WTC11 (cell line): Measurements from ENCODE around the gene LYAR. TPM values are rescaled to one million over a fixed set of nuclear protein-coding genes. Genes with fewer than 3 reads are reported as not detected.

Experiments used
- ATAC-seq: fragments of 200-7000 bp; cut with Tn5 transposase; 2 replicates; pipeline ENCODE4 v1.10.0; 2021; ENCODE audit warnings: mild to moderate bottlenecking, moderate library complexity
- CTCF ChIA-PET: fragments of 300-600 bp; sonication (Branson Sonifier 250); formaldehyde crosslinking; loops from one replicate; lab custom pipeline; 2021; ENCODE audit warnings: antibody characterized with exemption; lab: Charles Lee
- POLR2A ChIA-PET: fragments of 350-600 bp; sonication (Branson Sonifier 250); formaldehyde crosslinking; loops from one replicate; lab custom pipeline; 2021; ENCODE audit warnings: antibody characterized with exemption; lab: Charles Lee
- DNase-seq: peaks from one replicate; pipeline ENCODE4 v3.0.0; 2021; ENCODE audit warnings: low spot score
- H3K27ac Mint-ChIP-seq: 2 replicates; pipeline ENCODE4 v1.8.0; 2021; ENCODE audit warnings: mixed read lengths
- H3K27me3 Mint-ChIP-seq: 2 replicates; pipeline ENCODE4 v1.8.0; 2021; ENCODE audit warnings: low read depth, mild to moderate bottlenecking, moderate library complexity, mixed read lengths
- H3K36me3 Mint-ChIP-seq: 2 replicates; pipeline ENCODE4 v1.8.0; 2021; ENCODE audit warnings: mixed read lengths
- H3K4me1 Mint-ChIP-seq: 2 replicates; pipeline ENCODE4 v1.8.0; 2022; ENCODE audit warnings: mixed read lengths
- H3K4me3 Mint-ChIP-seq: 2 replicates; pipeline ENCODE4 v1.8.0; 2021; ENCODE audit warnings: mild to moderate bottlenecking, moderate library complexity, mixed read lengths
- H3K9me3 Mint-ChIP-seq: 2 replicates; pipeline ENCODE4 v1.8.0; 2021; ENCODE audit warnings: mixed read lengths
- CREM ChIP-seq: sonication (generic); formaldehyde crosslinking; IDR thresholded peaks from 2 replicates; pipeline ENCODE4 v1.8.1; 2022; ENCODE audit warnings: mild to moderate bottlenecking, missing genetic modification reagents, moderate library complexity
- ELF4 ChIP-seq: sonication (generic); formaldehyde crosslinking; IDR thresholded peaks from 2 replicates; pipeline ENCODE4 v1.8.1; 2022; ENCODE audit warnings: low read depth, mild to moderate bottlenecking, moderate library complexity, missing genetic modification reagents
- EMX1 ChIP-seq: fragments of 250-450 bp; sonication (Bioruptor Pico); IDR thresholded peaks from 2 replicates; pipeline ENCODE4 v1.8.0; 2021; ENCODE audit warnings: mild to moderate bottlenecking
- ESRRA ChIP-seq: sonication (generic); formaldehyde crosslinking; IDR thresholded peaks from 2 replicates; pipeline ENCODE4 v1.8.1; 2022; ENCODE audit warnings: mild to moderate bottlenecking, missing genetic modification reagents, borderline replicate concordance
- ETV6 ChIP-seq: sonication (generic); formaldehyde crosslinking; IDR thresholded peaks from 2 replicates; pipeline ENCODE4 v1.8.1; 2022; ENCODE audit warnings: mild to moderate bottlenecking, missing genetic modification reagents
- FOXK1 ChIP-seq: sonication (generic); formaldehyde crosslinking; IDR thresholded peaks from 2 replicates; pipeline ENCODE4 v1.8.0; 2022; ENCODE audit warnings: mild to moderate bottlenecking, moderate library complexity, missing genetic modification reagents
- KAT7 ChIP-seq: sonication (generic); formaldehyde crosslinking; IDR thresholded peaks from 2 replicates; pipeline ENCODE4 v1.8.1; 2023; ENCODE audit warnings: missing genetic modification reagents, mild to moderate bottlenecking, borderline replicate concordance
- MYBL2 ChIP-seq: sonication (generic); formaldehyde crosslinking; IDR thresholded peaks from 2 replicates; pipeline ENCODE4 v1.8.1; 2023; ENCODE audit warnings: mild to moderate bottlenecking, moderate library complexity, missing genetic modification reagents
- NR3C1 ChIP-seq: sonication (generic); formaldehyde crosslinking; conservative IDR thresholded peaks from 2 replicates; pipeline ENCODE4 v1.8.1; 2023; ENCODE audit warnings: low read depth, mild to moderate bottlenecking, missing genetic modification reagents
- OVOL2 ChIP-seq: fragments of 250-450 bp; sonication (Bioruptor Pico); IDR thresholded peaks from 2 replicates; pipeline ENCODE4 v1.9.0; 2021; ENCODE audit warnings: mild to moderate bottlenecking, borderline replicate concordance
- PRRX2 ChIP-seq: fragments of 250-450 bp; sonication (Bioruptor Pico); IDR thresholded peaks from 2 replicates; pipeline ENCODE4 v1.8.0; 2021; ENCODE audit warnings: mild to moderate bottlenecking
- SMAD3 ChIP-seq: sonication (generic); formaldehyde crosslinking; IDR thresholded peaks from 2 replicates; pipeline ENCODE4 v1.8.0; 2022; ENCODE audit warnings: missing genetic modification reagents, mild to moderate bottlenecking, borderline replicate concordance
- TCF7 ChIP-seq: sonication (generic); formaldehyde crosslinking; IDR thresholded peaks from 2 replicates; pipeline ENCODE4 v1.8.0; 2022; ENCODE audit warnings: mild to moderate bottlenecking, low read depth, missing genetic modification reagents, moderate library complexity
- ZNF416 ChIP-seq: fragments of 250-450 bp; sonication (Bioruptor Pico); IDR thresholded peaks from 2 replicates; pipeline ENCODE4 v1.9.0; 2021; ENCODE audit warnings: mild to moderate bottlenecking, inconsistent platforms
- ZNF423 ChIP-seq: fragments of 250-450 bp; sonication (Bioruptor Pico); IDR thresholded peaks from 2 replicates; pipeline ENCODE4 v2.1.2; 2022; ENCODE audit warnings: mild to moderate bottlenecking, moderate library complexity
- total RNA-seq: library from RNA; stranded (reverse); gene quantifications from 3 replicates; pipeline ENCODE4 v1.2.3, GENCODE V29; 2021
- TF ChIP-seq, protein P1 (sequence below): sonication (generic); formaldehyde crosslinking; IDR thresholded peaks from 2 replicates; pipeline ENCODE4 v1.8.1; 2022; ENCODE audit warnings: mild to moderate bottlenecking, missing genetic modification reagents, moderate library complexity, borderline replicate concordance
- TF ChIP-seq, protein P2 (sequence below): sonication (generic); formaldehyde crosslinking; IDR thresholded peaks from 2 replicates; pipeline ENCODE4 v1.8.1; 2022; ENCODE audit warnings: mild to moderate bottlenecking, moderate library complexity, missing genetic modification reagents
- TF ChIP-seq, protein P3 (sequence below): sonication (generic); formaldehyde crosslinking; IDR thresholded peaks from 2 replicates; pipeline ENCODE4 v1.8.1; 2022; ENCODE audit warnings: low read depth, mild to moderate bottlenecking, moderate library complexity, missing genetic modification reagents, borderline replicate concordance
- TF ChIP-seq, protein P4 (sequence below): fragments of 250-450 bp; sonication (Bioruptor Pico); IDR thresholded peaks from 2 replicates; pipeline ENCODE4 v1.9.0; 2021; ENCODE audit warnings: mild to moderate bottlenecking
- TF ChIP-seq, protein P5 (sequence below): fragments of 200-600 bp; IDR thresholded peaks from 2 replicates; pipeline ENCODE4 v1.8.0; 2022; ENCODE audit warnings: antibody characterized with exemption

Gene LYAR
- total RNA-seq, 1 experiment from 2014 or later: 36.8 TPM

DNA sequence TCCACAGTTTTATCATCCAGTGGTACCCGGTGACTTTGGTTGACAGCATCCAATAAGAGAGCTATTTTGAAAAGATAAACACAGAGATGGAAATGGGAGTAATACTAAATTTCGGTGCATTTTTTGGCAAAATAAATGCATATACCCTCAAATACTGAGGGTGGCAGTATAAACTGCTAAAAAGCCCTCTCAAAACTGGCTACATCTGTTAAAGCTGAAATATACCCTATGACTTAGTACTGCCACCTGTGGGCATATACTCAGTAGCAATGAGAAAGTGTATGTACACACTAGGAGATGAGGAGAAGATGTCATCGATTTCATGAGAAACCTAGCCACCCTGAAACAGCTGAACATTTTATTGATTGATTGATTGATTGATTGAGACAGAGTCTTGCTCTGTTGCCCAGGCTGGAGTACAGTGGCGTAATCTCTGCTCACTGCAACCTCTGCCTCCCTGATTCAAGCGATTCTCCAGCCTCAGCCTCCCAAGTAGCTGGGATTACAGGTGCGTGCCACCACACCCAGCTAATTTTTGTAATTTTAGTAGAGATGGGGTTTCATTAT, 29.7 kb downstream of the LYAR start:
- no peaks in the 10 kb centered on the region for H3K36me3 Mint-ChIP-seq
- peaks cover 5% of the 10 kb centered on the region; the same call in 1 of the 2 replicates for H3K9me3 Mint-ChIP-seq
- TF ChIP-seq EMX1 (CRISPR knock-in tag) (no peak), SMAD3 (CRISPR knock-in tag) (no peak), MYBL2 (no peak), ETV6 (CRISPR knock-in tag) (no peak), CREM (CRISPR knock-in tag) (no peak), PRRX2 (no peak), OVOL2 (CRISPR knock-in tag) (no peak), ELF4 (no peak), ESRRA (no peak), KAT7 (no peak), TCF7 (CRISPR knock-in tag) (no peak), ZNF416 (CRISPR knock-in tag) (no peak), NR3C1 (CRISPR knock-in tag) (no peak), FOXK1 (CRISPR knock-in tag) (no peak), ZNF423 (CRISPR knock-in tag) (no peak)
- TF ChIP-seq, protein P1, sequence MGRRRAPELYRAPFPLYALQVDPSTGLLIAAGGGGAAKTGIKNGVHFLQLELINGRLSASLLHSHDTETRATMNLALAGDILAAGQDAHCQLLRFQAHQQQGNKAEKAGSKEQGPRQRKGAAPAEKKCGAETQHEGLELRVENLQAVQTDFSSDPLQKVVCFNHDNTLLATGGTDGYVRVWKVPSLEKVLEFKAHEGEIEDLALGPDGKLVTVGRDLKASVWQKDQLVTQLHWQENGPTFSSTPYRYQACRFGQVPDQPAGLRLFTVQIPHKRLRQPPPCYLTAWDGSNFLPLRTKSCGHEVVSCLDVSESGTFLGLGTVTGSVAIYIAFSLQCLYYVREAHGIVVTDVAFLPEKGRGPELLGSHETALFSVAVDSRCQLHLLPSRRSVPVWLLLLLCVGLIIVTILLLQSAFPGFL (CRISPR knock-in tag): no peak
- TF ChIP-seq, protein P2, sequence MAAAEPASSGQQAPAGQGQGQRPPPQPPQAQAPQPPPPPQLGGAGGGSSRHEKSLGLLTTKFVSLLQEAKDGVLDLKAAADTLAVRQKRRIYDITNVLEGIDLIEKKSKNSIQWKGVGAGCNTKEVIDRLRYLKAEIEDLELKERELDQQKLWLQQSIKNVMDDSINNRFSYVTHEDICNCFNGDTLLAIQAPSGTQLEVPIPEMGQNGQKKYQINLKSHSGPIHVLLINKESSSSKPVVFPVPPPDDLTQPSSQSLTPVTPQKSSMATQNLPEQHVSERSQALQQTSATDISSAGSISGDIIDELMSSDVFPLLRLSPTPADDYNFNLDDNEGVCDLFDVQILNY (CRISPR knock-in tag): no peak
- TF ChIP-seq, protein P3, sequence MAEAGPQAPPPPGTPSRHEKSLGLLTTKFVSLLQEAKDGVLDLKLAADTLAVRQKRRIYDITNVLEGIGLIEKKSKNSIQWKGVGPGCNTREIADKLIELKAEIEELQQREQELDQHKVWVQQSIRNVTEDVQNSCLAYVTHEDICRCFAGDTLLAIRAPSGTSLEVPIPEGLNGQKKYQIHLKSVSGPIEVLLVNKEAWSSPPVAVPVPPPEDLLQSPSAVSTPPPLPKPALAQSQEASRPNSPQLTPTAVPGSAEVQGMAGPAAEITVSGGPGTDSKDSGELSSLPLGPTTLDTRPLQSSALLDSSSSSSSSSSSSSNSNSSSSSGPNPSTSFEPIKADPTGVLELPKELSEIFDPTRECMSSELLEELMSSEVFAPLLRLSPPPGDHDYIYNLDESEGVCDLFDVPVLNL: no peak
- TF ChIP-seq, protein P4, sequence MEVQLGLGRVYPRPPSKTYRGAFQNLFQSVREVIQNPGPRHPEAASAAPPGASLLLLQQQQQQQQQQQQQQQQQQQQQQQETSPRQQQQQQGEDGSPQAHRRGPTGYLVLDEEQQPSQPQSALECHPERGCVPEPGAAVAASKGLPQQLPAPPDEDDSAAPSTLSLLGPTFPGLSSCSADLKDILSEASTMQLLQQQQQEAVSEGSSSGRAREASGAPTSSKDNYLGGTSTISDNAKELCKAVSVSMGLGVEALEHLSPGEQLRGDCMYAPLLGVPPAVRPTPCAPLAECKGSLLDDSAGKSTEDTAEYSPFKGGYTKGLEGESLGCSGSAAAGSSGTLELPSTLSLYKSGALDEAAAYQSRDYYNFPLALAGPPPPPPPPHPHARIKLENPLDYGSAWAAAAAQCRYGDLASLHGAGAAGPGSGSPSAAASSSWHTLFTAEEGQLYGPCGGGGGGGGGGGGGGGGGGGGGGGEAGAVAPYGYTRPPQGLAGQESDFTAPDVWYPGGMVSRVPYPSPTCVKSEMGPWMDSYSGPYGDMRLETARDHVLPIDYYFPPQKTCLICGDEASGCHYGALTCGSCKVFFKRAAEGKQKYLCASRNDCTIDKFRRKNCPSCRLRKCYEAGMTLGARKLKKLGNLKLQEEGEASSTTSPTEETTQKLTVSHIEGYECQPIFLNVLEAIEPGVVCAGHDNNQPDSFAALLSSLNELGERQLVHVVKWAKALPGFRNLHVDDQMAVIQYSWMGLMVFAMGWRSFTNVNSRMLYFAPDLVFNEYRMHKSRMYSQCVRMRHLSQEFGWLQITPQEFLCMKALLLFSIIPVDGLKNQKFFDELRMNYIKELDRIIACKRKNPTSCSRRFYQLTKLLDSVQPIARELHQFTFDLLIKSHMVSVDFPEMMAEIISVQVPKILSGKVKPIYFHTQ (CRISPR knock-in tag): no peak
- TF ChIP-seq, protein P5, sequence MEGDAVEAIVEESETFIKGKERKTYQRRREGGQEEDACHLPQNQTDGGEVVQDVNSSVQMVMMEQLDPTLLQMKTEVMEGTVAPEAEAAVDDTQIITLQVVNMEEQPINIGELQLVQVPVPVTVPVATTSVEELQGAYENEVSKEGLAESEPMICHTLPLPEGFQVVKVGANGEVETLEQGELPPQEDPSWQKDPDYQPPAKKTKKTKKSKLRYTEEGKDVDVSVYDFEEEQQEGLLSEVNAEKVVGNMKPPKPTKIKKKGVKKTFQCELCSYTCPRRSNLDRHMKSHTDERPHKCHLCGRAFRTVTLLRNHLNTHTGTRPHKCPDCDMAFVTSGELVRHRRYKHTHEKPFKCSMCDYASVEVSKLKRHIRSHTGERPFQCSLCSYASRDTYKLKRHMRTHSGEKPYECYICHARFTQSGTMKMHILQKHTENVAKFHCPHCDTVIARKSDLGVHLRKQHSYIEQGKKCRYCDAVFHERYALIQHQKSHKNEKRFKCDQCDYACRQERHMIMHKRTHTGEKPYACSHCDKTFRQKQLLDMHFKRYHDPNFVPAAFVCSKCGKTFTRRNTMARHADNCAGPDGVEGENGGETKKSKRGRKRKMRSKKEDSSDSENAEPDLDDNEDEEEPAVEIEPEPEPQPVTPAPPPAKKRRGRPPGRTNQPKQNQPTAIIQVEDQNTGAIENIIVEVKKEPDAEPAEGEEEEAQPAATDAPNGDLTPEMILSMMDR: no peak
- TF ChIP-seq, all 79 proteins: peak for 0
- DNase-seq (no peak), ATAC-seq (peak; percentile 72)
- CTCF ChIA-PET: interaction anchor here (0.5 to 1.7 kb wide), 10 partner anchors 9 to 171 kb away, joined by 3 to 5 read pairs (median 3); partner anchors contain the start of genes LYAR and ZBTB49
- no peak overlapping the region for H3K27ac Mint-ChIP-seq
- H3K4me3 Mint-ChIP-seq: no peak overlapping the region
- H3K4me1 Mint-ChIP-seq: no peaks in the 10 kb centered on the region
- POLR2A ChIA-PET: no interaction called here
- H3K27me3 Mint-ChIP-seq: peaks cover 2% of the 10 kb centered on the region; the same call in 1 of the 2 replicates
